NCI-H526 treated with DMSO at 0.1 percent for 48 hours (cell line): Measurements from ENCODE around the gene C19orf73.
"Not testable (repeated sequence)": the region's sequence is repeated elsewhere in the genome, so short reads cannot be mapped to it uniquely, and the experiment has no call there.

Experiments used
- DNase-seq: peaks from one replicate; lab custom pipeline; 2025; lab: John Stamatoyannopoulos, UW

The C19orf73 gene

DNA sequence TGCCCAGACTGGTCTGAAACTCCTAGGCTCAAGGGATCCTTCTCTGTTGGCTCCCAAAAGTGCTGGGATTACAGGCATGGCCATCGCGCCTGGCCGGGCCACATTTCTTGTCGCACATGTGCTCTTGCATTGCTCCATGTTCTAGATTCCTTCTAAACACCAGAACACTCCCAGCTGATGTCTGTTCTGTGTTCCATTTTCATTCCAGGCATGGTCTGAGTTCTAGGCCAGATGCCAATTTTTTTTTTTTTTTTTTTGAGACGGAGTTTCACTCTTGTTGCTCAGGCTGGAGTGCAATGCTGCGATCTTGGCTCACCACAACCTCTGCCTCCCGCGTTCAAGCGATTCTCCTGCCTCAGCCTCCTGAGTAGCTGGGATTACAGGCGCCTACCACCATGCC lies 2.9 kb upstream of the C19orf73 start:
- not testable (repeated sequence) for DNase-seq

DNA sequence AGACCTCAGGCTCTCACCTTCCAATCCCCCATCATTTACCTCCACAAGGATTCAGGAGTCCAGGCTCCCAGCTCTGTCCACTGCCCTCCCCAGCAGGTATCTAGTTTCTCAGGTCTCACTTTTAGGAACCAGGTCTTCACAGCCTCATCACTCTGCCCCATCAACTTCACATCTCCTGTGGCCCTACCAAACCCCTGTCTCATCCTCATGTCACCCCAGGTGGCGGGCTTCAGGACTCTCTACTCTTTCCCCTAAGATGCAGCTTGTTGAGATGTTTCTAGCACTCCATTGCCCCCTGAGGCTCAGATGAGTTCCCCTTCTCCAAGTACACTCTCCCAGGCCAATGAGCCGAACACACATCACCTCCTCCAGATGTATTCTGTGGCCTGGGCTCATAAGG lies 1.9 kb upstream of the C19orf73 start:
- no peak for DNase-seq

DNA sequence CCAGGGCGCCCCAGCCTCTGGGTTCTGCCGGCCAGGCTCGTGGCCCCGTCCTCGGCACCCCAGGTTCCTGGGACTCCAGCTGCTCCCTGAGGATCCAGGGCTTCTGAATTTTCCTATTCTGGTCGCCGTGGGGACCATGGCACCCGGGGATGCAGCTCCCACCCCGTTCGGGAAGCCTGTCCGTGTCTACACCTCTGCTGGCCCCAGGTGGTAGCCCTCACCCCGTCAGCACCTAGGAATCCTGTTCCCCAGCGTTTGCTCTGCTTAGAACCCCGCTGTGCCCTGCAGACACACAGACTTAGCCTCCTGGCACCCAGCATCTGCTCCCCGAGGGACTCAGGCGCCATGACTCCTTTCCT lies 1.4 kb upstream of the C19orf73 start:
- no peak for DNase-seq

DNA sequence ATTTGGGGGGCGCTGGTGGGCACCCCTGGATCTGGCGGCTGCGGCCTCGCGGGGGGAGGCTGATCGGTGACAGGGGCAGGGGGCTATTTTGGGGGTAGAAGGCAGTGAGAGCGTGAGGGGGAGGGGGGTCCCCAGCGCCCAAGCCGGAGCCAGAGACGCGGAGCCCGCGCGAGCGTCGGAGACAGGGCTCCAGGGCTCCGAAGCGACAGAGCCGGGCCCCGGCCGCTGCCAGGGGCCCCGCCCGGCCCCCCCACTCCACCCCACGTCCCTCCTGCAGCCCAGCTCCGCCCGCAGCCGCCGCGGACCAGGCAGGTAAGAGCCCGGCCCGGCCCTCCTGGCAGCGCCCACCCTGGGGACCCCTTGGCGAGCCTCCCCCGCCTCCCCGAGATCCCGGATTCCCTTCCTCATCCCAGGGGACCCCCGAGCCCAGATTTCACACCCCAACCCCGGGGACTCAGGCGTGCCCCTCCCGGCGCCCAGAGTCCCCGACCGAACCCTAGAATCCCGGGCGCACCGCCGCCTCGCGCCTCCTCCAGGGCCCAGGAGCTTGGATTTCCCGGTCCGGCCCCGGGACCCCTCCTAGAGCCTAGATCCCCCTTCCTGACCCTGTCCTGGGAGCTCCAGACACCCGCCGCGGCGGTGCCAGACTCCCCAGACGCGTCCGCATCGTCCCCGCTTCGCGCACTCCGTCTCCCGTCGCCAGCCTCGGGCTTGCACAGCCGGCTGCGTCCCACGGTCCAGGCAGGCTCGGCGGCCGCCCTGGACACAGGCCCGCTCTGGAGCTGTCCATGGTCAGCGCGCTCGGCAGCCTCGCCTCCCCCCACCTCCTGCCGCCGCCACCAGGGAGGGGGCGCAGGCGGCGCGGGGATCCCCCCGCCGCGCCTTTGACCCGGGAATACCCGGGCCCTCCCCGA lies 725 bp upstream of the C19orf73 start, which contains the start of gene PPFIA3:
Gene PPFIA3 (plus strand): TSS at position 134 of the 914 bp plus-strand sequence. CDS start 8,330 bp downstream, outside the sequence.
- peak; percentile 45 for DNase-seq

DNA sequence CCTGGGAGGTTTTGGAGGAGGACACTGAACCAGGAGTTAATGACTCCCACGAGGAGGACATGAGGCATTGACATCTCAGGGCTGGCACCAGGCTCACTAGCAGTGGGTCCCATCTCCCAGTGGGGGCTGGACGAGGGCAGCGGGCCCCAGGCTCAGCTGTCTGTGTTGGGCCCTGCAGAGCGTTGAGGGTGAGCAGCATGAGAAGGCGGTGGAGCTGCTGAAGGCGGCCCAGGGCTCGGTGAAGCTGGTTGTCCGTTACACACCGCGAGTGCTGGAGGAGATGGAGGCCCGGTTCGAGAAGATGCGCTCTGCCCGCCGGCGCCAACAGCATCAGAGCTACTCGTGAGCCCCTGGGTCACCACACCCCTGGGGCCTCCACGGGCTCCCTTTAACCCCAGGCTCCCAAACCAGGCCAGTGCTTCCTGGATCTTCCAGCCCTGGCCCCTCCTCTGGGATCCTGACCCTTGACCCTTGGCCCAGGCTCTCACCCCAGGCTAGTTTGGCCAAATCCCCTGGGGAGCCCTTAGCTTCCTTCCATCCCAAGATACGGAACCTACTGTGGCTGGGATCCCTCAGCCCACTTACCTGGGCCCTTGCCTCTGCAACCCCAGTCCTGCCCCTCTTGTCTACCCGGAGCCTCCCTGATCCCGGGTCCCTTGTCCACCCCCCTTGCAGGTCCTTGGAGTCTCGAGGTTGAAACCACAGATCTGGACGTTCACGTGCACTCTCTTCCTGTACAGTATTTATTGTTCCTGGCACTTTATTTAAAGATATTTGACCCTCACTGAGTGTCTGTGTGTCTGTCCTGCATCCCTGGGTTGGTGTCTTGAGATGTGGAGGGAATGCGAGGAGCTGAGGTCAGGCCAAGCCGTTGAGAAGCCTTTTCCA lies 1.0 kb downstream of the C19orf73 start:
- DNase-seq, result no peak

DNA sequence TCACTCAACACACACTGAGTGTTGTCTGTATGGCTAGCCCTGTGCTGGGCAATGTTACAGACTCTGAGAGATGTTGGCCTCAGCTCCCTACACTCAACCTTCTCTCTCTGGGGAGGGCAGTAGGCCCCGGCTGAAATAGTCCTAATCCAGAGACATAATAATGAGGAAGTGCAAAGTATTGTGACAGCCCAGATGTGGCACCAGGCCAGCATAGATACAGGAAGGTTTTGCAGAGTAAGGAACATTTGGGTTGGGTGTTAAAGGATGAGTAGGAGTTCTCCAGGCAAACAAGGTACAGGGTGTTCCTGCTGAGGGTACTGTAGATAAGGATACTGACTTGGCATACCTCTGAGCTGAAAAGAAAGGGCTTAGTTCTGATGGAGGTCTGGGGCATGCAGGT lies 2.4 kb downstream of the C19orf73 start:
- no peak for DNase-seq

DNA sequence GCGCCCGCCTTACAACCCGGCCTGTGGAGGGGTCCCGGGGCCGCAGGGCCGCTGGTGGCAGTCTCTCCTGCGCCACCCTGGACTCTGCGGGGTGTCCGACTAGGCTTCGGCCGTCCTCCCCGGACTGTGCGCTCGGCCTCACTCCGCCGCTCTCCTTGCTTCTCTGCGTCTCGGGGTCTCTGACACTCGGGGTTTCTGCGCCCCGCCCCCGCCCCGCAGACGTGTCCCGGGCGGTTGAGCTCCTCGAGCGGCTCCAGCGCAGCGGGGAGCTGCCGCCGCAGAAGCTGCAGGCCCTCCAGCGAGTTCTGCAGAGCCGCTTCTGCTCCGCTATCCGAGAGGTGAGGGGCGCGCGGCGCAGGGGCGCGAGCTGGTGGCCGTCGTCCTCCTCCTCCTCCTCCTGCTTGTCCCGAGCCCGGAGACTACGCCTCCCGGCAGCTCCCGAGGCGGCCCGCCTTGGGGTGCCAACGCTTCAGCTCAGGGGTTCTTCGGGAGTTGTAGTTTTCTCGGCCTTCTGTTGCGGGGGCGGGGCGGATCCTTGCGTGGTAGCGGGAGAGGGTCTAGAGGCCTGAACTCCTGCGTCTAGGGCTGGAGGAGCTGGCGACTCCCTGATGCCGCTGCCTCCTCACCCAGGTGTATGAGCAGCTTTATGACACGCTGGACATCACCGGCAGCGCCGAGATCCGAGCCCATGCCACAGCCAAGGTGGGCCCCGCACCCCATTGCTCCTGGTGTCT lies 4.1 kb downstream of the C19orf73 start:
- DNase-seq, result peak; percentile 12

DNA sequence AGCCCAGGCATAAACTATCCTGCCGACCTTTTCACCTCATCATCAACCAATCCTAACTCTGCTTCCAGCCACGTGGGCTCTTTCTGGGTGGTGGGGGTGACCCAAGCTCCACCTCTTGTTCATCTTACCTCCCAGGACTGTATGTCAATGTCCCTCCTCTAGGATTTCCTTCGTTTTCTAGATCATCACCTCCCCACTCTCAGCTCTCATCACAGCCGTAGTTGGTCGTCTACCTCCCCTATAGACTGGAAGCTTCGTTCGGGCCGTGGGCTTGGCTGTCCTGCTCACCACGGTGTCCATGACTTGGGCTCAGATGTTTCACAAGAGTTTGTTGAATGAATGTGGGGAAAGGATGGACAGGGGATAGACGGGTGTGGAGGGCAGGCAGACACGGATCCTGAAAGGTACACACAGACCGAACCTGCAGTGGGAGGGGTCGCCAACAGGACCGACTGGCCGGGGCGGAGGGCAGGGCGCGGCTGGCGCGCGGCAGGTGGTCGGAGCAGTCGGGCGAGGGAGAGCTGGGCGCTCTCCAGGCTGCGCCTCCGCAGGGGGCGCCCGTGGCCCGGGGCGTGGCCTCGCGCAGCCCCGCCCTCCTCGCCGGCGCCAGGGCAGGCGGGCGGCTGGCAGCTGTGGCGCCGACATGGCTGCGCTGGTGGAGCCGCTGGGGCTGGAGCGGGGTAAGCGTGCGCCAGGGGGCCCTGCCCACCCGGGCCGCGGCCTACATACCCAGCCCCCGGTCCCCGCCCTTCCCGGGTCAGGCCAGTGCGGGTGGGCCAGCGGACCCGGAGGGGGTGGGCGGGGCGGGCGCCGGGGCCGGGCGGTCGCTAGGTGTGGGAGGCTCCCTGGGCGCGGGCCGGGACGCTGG lies 4.9 kb downstream of the C19orf73 start, which contains the start of gene LIN7B:
Gene LIN7B (plus strand): TSS at position 609 of the 868 bp plus-strand sequence. CDS start 35 bp downstream, at position 644.
- DNase-seq, result peak; percentile 30

DNA sequence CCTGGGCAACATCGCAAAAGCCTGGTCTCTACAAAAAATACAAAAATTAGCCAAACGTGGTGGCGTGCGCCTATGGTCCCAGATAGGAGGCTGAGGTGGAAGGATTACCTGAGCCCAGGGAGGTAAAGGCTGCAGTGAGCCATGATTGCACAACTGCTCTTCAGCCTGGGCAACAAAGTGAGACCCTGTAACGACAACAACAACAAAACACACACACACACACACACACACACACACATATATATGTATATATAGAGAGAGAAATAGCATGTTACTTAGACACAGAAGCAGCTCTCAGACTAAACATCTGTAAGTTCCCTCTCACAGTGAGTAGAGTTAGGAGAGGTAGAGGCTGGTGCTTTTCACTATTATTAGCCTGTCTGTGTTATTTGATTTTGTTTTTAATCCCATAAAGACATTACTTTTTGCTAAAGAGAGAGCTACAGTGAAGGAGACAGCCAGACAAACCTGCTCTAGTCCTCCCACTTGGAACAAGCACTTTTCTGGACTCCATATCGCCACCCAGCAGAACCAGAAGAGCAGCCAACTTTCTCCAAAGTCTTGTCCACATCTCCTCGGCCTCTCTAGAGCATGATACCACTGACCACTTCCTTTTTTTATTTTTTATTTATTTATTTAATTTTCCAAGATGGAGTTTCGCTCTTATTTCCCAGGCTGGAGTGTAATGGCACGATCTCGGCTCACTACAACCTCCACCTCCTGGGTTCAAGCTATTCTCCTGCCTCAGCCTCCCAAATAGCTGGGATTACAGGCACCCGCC lies 7.5 kb downstream of the C19orf73 start:
- DNase-seq, result no peak

DNA sequence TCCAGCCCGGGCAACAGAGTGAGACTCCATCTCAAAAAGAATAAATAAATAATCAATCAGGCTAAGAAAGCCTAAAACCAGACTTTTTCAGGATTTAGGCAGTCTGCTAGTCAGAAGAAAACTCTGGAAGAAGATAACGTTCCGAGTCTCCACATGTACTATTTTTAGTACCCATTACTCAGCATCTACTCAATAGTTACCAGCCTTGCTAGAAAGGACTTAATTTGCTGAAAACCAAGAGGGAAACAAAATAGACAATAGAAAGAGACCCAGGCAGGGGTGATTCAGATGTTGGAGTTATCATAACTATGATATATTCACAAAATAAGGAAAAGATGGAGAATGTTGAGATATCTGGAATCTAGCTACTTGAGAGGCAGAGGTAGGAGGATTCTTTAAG lies 8.4 kb downstream of the C19orf73 start:
- DNase-seq, result no peak

DNA sequence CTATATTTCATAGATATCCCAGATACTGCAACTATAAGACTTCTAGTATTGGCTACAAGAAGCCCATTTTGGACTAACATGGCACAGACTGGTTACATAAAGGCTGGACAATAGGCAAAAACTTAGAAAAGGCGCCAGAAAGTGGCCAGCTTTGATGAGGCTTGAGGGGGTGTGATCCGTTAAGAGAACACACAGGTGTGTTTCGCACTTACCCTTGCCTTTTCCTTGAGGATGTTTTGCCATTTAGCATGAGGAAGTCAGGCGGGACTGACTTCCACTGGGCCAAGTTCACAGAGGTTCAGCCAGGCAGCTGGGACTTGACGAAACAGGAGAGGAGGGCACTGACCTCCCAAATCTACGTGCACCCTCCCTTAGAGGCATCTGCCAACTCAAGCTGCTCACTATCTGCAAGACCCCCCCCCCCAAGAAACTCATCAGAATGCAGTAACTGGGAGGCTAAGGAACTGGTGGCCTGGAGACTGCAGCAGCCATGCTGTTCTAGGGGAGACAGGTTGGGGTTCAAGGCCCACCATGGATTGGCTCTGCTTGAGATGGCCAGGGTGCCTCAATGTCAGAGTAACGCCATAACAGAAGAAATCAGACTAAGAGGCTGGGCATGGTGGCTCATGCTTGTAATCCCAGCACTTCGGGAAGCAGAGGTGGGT lies 9.2 kb downstream of the C19orf73 start:
- DNase-seq, result no peak

DNA sequence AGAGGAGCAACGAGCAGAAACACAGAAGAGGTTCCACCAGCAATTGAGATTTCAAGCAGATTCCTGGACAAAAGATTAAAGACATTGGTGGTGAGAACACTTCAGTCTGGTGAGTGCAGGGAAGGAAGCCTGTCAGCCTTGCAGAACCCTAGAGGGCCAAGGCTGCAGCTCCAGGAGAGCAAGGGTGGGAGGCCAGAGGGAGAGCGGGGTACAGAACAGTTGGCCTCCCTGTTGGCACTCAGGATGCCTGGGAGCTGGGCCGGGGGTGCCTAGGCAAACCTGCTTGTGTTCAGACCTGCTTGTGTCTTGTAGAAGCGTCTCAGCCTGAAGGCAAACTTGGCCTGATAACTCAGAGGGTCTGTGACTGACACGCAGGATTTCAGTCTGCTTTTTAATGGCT lies 9.9 kb downstream of the C19orf73 start:
- DNase-seq, result no peak

DNA sequence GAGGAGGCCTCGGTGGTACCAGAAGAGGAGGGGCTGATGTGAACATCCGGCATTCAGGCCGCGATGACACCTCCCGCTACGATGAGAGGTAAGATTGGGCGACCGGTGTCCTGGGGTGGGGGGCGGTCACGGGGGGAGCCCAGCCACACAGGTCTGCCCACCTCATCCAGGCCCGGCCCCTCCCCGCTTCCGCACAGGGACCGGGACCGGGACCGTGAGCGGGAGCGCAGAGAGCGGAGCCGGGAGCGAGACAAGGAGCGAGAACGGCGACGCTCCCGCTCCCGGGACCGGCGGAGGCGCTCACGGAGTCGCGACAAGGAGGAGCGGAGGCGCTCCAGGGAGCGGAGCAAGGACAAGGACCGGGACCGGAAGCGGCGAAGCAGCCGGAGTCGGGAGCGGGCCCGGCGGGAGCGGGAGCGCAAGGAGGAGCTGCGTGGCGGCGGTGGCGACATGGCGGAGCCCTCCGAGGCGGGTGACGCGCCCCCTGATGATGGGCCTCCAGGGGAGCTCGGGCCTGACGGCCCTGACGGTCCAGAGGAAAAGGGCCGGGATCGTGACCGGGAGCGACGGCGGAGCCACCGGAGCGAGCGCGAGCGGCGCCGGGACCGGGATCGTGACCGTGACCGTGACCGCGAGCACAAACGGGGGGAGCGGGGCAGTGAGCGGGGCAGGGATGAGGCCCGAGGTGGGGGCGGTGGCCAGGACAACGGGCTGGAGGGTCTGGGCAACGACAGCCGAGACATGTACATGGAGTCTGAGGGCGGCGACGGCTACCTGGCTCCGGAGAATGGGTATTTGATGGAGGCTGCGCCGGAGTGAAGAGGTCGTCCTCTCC lies 11.1 kb downstream of the C19orf73 start:
- DNase-seq, result no peak

DNA sequence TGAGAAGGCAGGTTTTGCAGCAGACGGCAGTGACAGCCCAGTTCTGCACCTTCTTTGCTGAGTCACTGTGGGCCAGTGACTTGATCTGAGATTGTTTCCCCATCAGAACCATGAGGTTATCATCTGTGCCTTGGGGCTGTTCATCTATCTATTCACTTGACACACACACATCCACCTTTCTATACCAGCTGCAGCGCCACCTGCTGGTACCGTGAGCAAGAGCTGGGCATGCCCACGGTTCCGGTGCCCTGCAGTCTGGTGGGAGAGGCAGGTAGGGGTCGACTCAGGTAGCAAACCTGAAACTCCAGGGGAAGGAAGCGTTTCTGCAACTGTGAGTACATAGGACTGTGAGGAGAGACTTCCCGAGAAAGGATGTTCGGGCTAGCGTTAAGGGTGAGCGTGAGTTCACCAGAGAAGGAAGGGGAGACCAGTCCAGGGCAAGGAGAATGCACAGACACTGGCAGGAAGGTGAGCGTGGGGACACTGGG lies 12.3 kb downstream of the C19orf73 start:
- DNase-seq, result peak; percentile 36

DNA sequence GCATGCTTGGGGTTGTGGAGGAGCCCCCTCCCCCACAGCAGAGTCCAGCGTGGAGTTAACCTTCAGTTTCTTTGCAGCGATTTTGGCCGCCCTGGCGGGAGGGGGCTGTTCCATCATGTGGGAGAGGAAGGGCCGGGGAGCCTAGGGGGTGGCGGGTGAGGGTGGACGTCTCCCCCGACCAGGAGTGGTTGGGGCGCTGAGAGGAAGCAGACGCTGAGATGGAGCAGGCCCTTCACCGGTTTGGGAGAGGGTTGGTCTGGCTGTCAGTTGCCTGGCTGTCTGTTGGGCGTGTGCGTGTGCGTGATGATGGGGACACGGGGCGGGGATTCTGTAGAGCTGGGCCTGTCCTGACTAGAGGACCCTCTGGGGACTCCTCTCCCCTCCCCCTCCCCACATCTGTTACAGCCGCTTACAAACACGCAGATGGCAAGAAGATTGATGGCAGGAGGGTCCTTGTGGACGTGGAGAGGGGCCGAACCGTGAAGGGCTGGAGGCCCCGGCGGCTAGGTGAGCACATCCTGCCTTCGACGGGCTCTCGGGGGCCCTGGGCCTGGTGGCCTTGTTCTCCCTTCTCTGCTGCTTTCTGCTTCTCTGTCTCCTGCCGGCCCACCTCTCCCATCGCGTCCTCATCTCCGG lies 14.6 kb downstream of the C19orf73 start:
- no peak for DNase-seq

DNA sequence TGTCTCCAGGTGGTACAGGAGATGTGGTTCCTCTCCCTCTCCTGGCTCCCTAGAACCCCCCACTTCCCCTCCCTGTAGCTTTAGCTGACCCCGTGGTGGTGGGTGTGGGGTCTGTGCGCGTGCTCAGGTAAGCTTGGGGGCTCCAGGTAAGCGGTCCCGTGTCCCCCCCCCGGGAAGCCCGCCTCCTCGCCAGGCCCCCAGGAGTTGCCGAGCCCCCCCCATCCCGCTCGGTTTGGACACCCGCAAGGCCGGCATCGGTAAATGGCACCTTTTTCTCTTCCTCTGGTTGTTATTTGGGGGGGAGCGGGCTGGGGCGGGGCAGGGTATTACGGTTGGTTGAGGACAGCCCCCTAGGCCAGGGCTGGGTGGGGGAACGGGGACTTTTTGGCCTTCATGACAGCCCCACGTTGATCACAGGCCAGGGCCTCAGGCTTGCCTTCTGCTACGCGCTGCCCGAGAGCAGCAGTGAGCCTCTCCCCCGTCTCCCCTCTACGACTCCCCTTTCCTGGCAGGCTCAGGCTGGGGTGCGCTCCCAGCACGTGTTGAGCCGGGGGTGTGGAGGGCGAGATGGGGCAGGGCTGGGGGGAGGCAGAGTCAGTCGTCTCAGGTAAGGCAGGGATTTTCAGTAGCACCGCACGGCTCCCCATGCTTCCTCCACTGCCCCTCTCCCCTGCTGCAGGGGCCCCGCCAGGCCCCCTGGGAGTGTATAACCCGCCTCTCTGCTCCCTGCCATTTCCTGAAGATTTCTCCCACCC lies 15.4 kb downstream of the C19orf73 start:
- no peak for DNase-seq

DNA sequence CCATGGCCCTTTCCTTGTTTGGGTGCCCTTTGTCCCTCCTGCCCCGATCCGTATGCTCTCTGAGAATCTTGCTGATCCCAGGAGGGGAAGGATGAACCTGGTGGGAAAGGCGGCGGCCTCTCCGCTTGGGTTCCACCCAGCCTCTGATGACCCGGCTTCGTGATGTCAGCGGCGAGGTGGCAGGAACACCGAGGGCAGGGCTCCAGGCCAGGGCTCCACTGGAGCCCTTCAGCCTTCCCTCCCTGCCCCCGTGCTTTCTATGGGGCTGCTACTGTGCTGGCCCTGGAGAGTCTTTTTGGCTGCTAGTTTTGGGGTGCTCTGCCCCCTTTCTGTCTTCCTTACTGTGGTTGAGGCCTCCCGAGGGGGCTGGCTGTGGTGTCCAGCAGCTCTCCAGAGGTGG lies 16.6 kb downstream of the C19orf73 start:
- DNase-seq, result no peak
